Body of pancreas (tissue), 4 donors: ENCODE results near the gene GPATCH2. TPM values are rescaled to one million over a fixed set of nuclear protein-coding genes. Genes with fewer than 3 reads are reported as not detected.
A peak's percentile ranks its signal among the peaks of the same experiment; 100 is the strongest.

Source experiments
- ATAC-seq: fragments of 150-250 bp; one replicate; pipeline ENCODE4 v1.9.1; 2016
- DNase-seq, 4 donors: peaks; one replicate each; pipeline ENCODE4 v3.0.0-alpha.2; 2019
- H3K27ac ChIP-seq, 4 donors: fragments of 200-600 bp; sonication (generic); 1 replicate in 3 of 4; 2 replicates in 1 of 4; pipeline versions ENCODE4 v1.5.1 to v1.6.1; 2016 to 2019; ENCODE audit warnings: mild to moderate bottlenecking in 1 of 4, mixed read lengths in 1 of 4, moderate library complexity in 1 of 4
- H3K27me3 ChIP-seq, 2 donors: fragments of 200-600 bp; sonication (generic); one replicate each; pipeline ENCODE4 v1.6.0; 2016; ENCODE audit warnings: mild to moderate bottlenecking in 1 of 2
- H3K36me3 ChIP-seq, 2 donors: fragments of 200-600 bp; sonication (generic); replicated peaks in 1 of 2; 2 replicates each; pipeline ENCODE4 v1.5.1; 2016; ENCODE audit warnings: low read depth in 2 of 2; ENCODE audit not compliant: insufficient read depth in 1 of 2
- H3K4me1 ChIP-seq: fragments of 200-600 bp; sonication (generic); one replicate; pipeline ENCODE4 v1.6.0; 2016
- H3K4me3 ChIP-seq, 2 donors: fragments of 200-600 bp; sonication (generic); 1 replicate in 1 of 2; 2 replicates in 1 of 2; pipeline ENCODE4 v1.5.1; 2016 to 2019
- H3K9me3 ChIP-seq, 3 donors: fragments of 200-600 bp; sonication (generic); 1 replicate in 2 of 3; 2 replicates in 1 of 3; pipeline ENCODE4 v1.5.1; 2016
- POLR2A ChIP-seq, 3 donors: fragments of 450-650 bp; IDR thresholded peaks; one replicate each; pipeline ENCODE4 v1.6.1; 2016; ENCODE audit warnings: antibody characterized with exemption in 3 of 3, mild to moderate bottlenecking in 2 of 3
- WGBS, 2 donors: methylation state at CpG; one replicate each; pipeline ENCODE4 v1.1.5; 2017; 5-methylcytosine and 5-hydroxymethylcytosine counted together
- intact Hi-C: fragments of 100-400 bp; cut with DNase I; formaldehyde crosslinking; loops from one replicate; pipeline ENCODE4 v1.15.1; 2023
- total RNA-seq, 2 donors: library from RNA; depleted of rRNA; stranded (reverse); fragments of >200 nt; gene quantifications; one replicate each; pipeline ENCODE4 v1.1.0, GENCODE V29; 2016
- TF ChIP-seq, protein P1 (sequence below), 7 experiments: fragments of 450-650 bp in 4 of 7; fragments of 200-600 bp in 3 of 7; sonication (generic) in 3 of 7; IDR thresholded peaks; one replicate each; pipeline ENCODE4 v1.5.1; 2016 to 2019; ENCODE audit warnings: antibody characterized with exemption in 7 of 7

The GPATCH2 gene
- total RNA-seq, 2 donors from 2014 or later, result 9.6 to 32.0 TPM

DNA sequence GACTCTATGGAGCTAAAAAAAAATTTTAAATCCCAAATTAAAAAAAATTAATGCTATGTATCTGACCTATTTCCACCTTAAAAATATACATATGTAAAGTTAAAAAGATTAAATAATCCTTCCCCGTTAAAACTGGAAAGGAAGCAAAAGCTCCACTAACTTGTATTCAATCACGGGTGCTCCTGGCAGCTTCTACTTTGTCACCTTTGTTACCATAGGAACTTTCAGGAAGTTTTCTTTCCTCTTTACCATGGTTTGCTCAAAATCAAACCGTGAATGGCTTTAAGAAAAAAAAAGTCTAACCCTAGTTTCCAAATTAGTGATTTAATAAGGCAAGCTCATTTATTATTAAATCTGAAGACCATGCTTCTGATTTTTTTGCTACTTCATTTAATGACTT lies 3.5 kb downstream of the GPATCH2 start:
- no peaks in the 10 kb centered on the region for H3K27me3 ChIP-seq
- no peak for ATAC-seq
- no peak overlapping the region for H3K27ac ChIP-seq
- WGBS, 2 donors, result 3 to 10% methylated on average over 3 of the region's 3 CpGs
- TF ChIP-seq POLR2A (IDR thresholded peaks at IDR 0.05), result no peak
- TF ChIP-seq, protein P1, sequence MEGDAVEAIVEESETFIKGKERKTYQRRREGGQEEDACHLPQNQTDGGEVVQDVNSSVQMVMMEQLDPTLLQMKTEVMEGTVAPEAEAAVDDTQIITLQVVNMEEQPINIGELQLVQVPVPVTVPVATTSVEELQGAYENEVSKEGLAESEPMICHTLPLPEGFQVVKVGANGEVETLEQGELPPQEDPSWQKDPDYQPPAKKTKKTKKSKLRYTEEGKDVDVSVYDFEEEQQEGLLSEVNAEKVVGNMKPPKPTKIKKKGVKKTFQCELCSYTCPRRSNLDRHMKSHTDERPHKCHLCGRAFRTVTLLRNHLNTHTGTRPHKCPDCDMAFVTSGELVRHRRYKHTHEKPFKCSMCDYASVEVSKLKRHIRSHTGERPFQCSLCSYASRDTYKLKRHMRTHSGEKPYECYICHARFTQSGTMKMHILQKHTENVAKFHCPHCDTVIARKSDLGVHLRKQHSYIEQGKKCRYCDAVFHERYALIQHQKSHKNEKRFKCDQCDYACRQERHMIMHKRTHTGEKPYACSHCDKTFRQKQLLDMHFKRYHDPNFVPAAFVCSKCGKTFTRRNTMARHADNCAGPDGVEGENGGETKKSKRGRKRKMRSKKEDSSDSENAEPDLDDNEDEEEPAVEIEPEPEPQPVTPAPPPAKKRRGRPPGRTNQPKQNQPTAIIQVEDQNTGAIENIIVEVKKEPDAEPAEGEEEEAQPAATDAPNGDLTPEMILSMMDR (IDR thresholded peaks at IDR 0.05), result no peak
- H3K9me3 ChIP-seq, result no peaks in the 10 kb centered on the region
- intact Hi-C loops, result no loop called here
- no peaks in the 10 kb centered on the region for H3K36me3 ChIP-seq
- peaks cover 43% of the 10 kb centered on the region for H3K4me1 ChIP-seq
- peak in 1 of 4 donors; percentile 18 for DNase-seq
- no peak overlapping the region for H3K4me3 ChIP-seq

DNA sequence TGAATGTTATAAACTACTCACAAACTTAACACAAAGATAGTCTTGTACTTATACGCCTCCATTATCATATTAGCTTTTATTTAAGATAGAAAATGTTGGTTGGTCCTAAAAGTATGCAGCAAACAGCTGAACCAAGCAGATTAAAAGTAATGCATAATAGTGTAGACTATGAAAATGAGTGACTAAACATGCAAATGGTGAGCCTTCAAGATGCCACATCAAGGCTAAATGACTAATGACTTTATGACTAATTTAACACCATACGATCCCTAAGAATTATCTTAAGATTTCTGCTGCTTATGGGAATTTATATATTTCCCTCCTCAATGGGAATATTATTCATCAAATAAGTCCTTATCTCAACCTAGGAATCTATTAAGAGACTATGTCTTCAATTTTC lies 4.6 kb downstream of the GPATCH2 start:
- no peak overlapping the region for H3K4me3 ChIP-seq
- WGBS, 2 donors, result 91 to 92% methylated on average over 2 of the region's 2 CpGs
- TF ChIP-seq POLR2A (IDR thresholded peaks at IDR 0.05), result no peak
- TF ChIP-seq, protein P1 (IDR thresholded peaks at IDR 0.05), result no peak
- H3K36me3 ChIP-seq, result no peaks in the 10 kb centered on the region
- ATAC-seq (no peak), DNase-seq (no peak)
- intact Hi-C loops, result no loop called here
- H3K27ac ChIP-seq, result no peak overlapping the region
- peaks cover 37% of the 10 kb centered on the region for H3K4me1 ChIP-seq
- H3K27me3 ChIP-seq, result no peaks in the 10 kb centered on the region
- no peaks in the 10 kb centered on the region for H3K9me3 ChIP-seq

DNA sequence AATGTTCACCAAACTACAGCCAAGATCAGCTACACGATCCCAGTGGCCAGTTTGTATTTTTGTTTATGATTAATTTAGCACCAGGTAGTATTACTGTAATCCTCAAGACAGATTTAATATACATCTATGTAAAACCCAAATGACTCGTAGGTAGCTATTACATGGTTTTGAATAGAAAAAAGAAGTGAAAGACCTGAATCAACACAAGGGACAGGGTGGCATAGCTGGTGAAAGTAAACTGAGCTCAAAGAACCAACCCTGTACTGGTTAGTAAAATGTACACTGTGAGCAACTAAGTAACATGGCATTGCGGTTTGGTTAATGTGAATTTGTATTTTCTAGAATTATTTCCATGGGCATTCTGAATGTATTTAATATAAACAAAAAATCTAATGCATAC lies 8.8 kb downstream of the GPATCH2 start:
- intact Hi-C loops, result no loop called here
- Histone ChIP-seq H3K4me1 (peaks cover 3% of the 10 kb centered on the region), H3K27me3 (no peaks in the 10 kb centered on the region), H3K4me3 (no peak overlapping the region), H3K36me3 (peaks cover 0 to 5% of the 10 kb centered on the region in 2 donors), H3K9me3 (no peaks in the 10 kb centered on the region), H3K27ac (no peak overlapping the region)
- TF ChIP-seq POLR2A (IDR thresholded peaks at IDR 0.05), result no peak
- TF ChIP-seq, protein P1 (IDR thresholded peaks at IDR 0.05), result no peak
- ATAC-seq (no peak), DNase-seq (no peak)
- WGBS, 2 donors, result 89 to 95% methylated on average over 3 of the region's 3 CpGs

DNA sequence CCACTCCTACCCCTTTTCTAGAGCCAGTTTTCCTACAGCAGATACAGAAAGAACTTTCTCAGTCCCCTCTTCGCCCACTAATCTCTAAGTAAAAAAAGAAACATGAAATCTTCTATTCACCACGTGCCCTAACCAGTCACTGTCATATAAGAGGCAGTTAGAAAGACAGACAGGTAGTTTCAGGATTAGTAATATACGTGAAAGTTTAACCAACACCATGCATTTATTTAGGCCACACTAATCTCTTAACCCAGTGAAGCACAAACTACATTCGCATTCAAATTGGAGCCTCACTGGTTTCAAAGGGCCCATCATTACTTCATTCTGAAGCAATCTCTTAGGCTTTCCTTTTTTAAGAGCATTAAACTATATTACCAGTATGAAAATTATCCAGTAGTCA lies 10.1 kb downstream of the GPATCH2 start:
- no peak overlapping the region for H3K27ac ChIP-seq
- H3K4me3 ChIP-seq, result no peak overlapping the region
- H3K4me1 ChIP-seq, result no peaks in the 10 kb centered on the region
- H3K27me3 ChIP-seq, result no peaks in the 10 kb centered on the region
- peaks cover 0 to 5% of the 10 kb centered on the region in 2 donors for H3K36me3 ChIP-seq
- intact Hi-C loops, result no loop called here
- WGBS, 2 donors, result 89 to 92% methylated on average over 4 of the region's 4 CpGs
- ATAC-seq (no peak), DNase-seq (no peak)
- no peaks in the 10 kb centered on the region for H3K9me3 ChIP-seq
- TF ChIP-seq POLR2A (IDR thresholded peaks at IDR 0.05), result no peak

DNA sequence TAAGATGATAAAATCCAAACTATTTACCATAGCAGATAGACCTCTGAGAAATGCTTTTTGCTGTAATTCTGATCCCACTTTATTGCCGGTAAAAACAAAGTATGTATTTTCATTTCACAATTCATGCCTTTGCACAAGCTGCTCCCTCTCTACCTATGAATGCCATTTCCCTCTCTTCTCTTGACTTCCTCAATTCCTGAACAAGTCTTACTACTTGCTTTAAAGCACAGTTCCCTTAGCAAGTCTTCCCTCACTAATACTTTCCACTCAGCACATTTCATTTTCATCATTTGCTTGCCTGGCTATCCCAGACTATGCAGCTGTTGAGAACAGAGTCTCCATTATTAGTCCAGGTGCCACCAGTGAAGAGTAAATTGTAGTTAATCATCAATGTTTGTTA lies 13.8 kb downstream of the GPATCH2 start:
- Histone ChIP-seq H3K27ac (no peak overlapping the region), H3K9me3 (no peaks in the 10 kb centered on the region), H3K4me3 (no peak overlapping the region), H3K4me1 (no peaks in the 10 kb centered on the region), H3K36me3 (peaks cover 0 to 5% of the 10 kb centered on the region in 2 donors), H3K27me3 (no peaks in the 10 kb centered on the region)
- DNase-seq (no peak), ATAC-seq (no peak)
- TF ChIP-seq POLR2A (IDR thresholded peaks at IDR 0.05), result no peak
- TF ChIP-seq, protein P1 (IDR thresholded peaks at IDR 0.05), result no peak
- intact Hi-C loops, result no loop called here
- 48 to 69% methylated on average over 1 of the region's 1 CpG for WGBS, 2 donors
